Astrocyte of the hippocampus (primary cell): ENCODE data around the gene PPL.
"Not testable (repeated sequence)": the region's sequence is repeated elsewhere in the genome, so short reads cannot be mapped to it uniquely, and the experiment has no call there.

Experiments used
- DNase-seq: peaks from one replicate; pipeline ENCODE4 v3.0.0; 2011; ENCODE audit warnings: low read depth, low spot score

Gene PPL

DNA sequence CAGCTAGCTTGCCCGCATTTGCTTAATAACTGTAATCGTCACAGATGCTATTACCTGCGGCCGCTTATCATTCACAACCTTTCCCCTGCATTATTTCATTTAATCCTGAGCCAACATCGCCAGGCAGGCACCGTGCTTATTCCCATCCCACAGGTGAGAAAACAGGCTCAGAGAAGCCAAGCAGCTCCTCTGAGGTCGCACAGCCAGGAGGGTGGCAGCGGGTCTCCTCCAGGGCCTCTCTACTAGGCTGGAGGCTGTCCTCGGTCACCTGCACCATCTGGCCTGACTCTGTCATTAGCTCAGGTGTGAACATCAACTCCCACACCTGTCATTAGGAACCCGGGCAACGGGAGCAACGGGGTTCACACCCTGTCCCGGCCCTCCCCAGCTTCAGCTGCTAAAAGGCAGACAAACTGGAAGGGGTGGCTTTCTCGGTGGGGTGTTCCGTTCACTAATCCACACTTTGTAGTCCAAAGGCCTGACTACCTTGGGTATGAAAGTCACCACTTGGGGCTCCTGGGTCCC, 3.0 kb downstream of the PPL start:
- DNase-seq: no peak

DNA sequence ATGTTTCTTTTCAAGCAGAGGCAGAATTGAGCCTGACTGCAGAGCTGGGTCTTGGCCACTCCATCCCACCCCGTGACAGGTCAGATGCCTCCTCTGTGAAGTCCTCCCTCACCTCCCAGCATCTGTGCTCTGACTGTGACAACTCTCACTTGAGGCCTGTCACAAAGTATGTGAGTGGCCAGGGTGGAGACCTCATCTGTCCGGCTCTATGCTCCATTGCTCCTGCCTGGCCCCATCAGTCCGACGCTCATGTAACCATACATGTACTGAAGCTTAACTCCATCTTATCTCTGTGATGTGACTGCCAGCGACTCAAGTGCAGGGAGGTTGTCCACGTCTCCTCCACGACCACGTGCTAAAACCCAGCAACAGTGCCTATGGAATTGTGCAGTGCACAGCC, 3.5 kb downstream of the PPL start:
- no peak for DNase-seq

DNA sequence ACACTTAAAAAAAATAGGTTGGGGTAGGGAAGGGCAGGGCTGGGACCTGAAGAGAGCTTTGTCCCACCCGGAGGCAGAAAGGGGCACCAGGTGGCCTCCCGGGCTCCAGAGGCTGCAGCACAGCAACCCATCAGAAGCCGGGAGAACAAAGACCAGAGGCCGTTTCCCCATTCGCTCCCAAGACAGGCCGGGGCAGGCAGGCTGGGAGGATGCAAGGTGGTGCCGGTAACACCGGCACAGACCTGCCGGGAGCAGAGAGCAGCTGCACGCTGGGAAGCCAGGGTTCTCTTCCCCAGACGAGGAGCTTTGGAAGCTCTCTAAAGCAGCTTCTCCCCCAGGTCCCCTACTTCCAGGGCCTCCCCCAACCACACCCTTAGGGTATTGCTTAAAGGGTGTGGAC, 5.6 kb downstream of the PPL start:
- DNase-seq: no peak

DNA sequence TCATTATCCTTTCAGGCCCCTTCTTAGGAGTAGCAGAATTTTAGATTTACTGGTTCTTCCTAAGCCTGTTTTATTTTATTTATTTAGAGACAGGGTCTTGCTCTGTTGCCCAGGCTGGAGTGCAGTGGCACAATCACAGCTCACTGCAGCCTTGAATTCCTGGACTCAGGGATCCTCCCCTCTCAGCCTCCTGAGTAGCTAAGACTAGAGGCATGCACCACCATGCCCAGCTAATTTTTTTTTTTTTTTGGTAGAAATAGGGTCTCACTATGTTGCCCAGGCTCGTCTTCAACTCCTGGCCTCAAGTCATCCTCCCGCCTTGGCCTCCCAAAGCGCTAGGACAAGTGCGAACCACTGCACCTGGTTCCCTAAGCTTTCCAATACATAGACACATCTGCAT, 7.3 kb downstream of the PPL start:
- DNase-seq: not testable (repeated sequence)

DNA sequence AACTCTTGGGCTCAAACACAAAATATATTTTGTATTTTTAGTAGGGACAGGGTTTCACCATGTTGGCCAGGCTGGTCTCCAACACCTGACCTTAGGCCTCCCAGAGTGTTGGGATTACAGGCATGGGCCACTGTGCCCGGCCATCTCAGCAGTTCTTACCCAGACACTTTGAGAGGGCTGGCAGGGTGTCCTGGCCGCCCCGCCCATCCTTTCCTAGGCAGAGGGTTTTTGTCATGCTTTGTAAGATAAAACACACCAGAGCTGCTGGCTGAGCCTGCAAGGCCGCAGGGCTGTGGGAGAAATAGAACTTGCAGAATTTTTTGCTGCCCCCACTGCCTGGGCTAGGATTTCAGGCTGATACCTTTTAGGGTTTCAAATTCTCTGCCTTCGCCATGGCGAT, 8.7 kb downstream of the PPL start:
- no peak for DNase-seq

DNA sequence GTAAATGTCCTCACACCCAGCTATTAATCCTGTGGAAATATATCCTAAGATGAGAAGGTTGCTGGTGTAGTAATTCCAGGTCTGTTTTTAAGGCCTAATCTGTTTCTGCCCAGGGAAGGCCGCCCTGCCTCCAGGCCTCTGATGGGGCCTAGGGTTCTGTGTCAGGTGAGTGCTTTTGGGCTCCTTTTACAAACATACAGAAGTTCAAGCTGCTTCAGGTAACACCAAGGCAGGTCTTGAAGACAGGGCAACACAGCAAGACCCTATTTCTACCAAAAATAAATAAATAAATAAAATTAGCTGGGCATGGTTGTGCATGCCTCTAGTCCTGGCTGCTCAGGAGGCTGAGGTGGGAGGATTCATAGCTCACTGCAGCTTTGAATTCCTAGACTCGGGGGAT, 9.3 kb downstream of the PPL start:
- DNase-seq: no peak

DNA sequence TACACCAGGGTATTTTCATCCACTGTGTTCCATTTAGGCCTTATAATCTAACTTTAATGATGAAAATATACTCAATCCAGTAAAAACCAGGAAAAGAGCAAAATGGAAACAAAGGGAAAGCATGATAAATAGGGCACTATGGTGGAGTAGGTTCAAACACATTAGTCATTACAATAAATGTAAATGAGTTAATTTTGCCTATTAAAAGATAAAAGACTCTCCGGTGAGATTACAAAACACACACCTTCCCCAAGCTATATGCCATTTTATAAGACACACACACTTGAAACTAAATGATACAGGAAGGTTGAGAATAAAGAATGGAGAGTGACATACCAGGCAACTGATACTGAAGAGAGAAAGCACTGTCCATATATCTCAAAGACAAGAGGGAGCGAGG, 10.0 kb downstream of the PPL start:
- no peak for DNase-seq

DNA sequence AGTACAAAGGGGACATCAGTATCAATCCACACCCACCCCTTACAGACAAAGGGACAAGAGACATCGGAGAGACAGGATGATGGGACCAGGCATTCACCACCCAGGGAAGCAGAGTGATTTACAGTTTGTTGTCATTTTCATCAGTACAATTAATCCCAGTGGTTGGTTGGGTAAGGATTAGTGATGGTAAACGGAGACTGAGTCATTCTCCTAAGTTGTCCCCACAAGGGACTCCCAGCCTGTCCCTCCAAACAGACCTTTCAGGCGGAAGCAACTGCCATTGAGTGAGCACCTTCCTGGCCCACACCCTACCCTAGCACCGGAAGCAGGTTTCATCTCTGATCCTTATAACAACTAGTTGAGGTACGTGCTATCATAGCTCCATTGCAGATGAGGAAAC, 11.2 kb downstream of the PPL start:
- no peak for DNase-seq

DNA sequence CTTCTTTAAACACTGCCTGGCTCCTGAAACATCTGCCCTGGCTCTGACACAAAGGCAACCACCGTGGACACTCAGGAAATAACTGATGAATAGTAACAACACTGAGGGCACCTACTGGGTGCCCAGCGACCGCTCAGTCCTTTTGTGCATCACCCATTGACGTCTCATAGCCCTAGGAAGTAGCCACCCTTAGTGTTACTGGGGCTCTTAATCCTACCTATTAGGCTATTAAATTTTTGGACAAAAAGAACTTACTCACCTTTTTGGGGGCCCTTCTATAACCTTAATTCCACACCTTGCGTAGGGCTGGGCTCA, 11.7 kb downstream of the PPL start:
- no peak for DNase-seq

DNA sequence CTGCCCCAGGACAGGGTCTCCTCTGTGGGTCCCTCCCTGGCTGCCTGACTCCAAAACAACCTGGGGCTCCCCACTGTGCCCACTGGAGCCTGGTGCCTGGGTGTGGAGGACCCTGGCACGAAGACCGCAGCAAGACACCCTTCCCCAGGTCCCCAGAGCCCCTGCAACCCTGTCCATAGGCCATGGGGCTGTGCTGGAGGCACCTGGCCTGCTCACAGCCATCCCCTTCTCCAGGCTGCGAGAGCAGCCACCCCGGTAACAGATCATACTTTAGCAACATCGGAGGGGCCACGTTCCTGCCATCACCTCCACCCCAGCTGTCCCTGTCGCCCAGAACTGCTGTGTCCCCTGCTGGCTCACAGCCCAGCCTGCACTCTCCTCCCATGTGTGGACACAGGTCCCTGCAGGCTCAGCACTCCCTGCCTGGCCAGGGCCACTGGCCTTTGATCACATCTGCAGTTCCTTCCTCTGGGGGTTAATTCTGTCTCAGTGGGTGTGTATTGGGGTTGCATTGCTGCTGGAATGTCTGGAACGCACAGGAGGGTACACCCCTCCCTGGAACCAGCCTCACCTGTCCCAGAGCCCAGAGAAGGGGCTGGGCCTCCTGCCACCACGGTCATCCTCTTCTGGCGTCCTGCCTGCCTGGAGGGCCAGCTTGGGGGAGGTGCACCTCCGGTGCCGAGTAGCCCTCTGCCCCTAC, 12.2 kb downstream of the PPL start:
- no peak for DNase-seq

DNA sequence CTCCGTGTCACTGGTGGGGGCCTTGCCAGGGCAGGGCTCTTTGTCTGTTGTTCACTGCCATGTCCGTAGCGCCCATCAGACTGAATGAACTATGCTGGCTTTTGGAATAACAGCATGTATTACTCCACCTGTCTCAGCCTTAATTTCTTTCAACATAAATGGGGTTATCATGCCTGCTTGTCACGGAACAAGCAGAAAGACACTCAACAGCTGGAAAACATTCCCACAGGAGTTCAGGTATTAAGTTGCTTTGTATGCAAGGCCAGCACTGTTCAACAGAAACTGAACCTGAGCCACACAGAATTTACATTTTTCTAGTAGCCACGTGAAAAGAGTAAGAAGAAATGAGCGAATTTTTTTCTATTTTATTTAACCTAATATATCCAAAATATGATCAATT, 13.1 kb downstream of the PPL start:
- DNase-seq: no peak

DNA sequence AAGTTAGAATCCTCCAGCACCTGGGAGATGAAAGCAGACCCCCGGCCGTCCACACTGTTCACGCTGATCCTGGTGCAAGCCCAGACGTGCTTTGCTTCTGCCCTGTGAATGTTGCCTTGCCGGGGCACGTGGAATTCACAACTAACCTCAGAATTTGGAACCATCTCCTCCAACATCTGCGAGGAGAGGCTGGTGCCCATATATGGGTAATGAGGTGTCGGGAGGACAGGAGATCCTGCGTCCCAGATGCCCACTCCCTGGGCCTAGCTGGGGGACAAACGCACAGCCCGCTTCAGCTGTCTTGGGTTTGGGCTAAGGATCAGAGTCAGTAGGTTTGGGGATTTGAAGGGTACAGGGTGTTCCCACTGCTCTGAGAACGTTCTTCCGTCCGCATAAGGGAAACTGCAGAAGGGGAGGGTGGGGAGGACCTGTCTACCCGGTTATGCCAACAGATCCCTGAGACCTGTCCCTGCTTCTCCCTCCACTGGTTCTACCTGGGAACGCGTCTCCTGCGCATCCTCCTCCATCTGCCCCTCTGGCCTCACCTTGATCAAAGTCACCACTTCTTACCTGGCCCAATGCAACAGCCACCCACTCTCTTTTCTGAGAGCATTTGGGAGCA, 14.1 kb downstream of the PPL start:
- DNase-seq: no peak

DNA sequence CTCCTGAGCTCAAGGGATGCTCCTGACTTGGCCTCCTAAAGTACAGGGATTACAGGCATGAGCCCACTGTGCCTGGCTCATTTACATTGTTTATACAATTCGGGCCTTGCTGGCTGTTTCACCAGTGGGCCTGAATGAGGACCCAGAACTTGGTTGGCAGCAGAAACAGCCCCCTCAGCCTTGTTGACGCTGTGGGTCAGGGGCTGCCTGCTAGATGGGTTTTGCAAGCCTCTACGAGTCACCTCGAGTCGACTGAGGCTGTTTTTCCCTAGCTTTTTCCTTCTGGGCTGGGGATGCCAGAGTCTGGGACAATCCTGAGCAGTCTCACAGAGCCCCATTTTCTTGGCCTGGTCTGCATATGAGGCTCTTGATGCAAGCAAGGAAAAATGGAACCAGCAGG, 16.1 kb downstream of the PPL start:
- DNase-seq: no peak

DNA sequence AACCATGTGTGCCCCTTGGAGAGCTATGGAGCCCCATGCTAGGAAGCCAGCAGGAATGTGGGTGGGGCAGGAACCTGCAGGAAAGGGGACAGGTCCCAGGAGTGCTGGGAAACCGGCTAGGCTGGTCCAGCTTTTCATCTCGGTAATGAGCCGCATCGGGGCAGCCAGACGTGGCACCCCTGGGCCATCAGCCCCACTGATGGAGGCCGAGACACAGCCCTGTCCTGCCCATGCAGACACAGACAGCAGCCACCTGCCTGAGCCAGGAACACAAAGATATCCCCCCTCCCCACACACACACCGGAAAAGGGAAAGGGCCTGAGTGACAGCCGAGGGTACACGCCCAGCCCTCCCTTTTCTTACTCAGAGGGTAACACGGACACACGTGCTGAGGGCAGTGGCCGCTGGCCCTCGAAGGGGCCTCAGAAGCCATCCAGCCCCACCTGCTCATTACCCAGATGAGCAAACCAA, 18.1 kb downstream of the PPL start:
- DNase-seq: no peak

DNA sequence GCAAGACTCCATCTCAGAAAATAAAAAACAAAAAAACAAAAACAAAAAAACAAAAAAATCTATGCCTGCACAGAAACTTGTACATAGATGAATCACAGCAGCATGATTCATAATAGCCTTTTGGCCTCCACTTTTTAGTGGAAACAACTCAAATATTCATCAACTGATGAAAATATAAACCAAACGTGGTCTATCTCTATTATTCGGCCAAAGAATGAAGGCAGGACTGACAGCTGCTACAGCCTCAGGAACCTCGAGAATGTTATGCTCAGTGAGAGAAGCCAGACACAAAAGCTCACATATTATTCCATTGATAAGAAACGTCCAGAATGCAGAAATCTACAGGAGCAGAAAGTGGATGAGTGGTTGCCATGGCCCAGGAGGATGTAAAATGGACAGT, 19.8 kb downstream of the PPL start:
- peak; percentile 62 for DNase-seq

DNA sequence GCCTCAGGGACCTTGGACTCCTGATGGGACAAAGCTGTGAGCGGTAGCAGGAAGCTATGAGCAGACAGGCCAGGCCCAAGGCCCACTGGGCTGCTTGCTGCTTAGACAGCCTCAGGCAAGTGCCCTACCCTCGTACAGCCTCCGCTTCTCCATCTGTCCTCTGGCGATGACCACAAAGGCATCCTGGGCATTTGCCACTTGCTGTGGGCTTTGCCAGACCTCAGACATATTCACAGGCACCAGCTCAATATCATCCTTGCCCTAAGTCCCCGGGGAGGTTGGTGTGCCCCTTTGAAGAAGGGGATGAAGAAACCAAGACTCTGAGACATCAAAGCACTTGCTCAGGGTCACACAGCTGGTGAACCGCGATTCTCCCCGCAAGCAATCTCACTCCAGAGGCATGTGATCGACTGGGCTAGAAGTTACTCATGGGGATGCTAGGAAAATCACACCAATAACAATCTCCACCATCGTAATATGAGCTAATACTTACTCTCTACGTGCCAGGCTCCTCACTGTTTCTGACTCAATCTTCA, 21.7 kb downstream of the PPL start:
- peak; percentile 82 for DNase-seq

DNA sequence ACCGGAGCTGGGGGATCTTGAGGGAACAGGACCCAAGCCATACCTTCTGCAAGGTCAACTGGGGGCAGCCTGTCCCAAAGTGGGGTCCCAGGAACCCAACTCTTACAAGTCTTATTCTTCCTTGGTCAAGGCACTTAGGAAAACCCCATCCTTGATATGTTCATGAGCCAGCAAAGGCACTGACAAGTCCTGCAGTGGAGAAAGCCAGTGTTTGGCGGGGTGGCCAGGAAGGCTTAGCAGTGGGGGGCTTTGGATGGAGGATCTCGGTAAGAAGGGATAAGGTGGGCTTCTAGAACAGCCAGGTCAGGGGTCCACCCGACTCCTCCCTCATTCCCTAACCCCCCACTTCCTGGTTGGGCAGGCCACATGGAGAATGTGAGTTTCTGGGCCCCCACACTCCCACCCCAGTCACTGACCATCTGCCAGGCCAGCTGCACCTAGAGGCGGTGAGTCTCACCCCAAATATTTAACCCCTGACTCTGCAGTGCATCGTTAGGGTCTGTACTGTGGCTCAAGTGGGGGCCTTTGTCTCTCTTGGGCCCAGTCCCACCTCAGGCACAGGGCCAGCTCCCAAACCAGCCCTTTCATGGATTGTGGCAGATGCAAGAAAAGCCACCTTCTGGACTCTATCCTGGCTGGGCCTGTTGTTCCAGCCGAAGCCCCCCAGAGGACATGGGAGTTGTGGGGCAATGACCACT, 22.3 kb downstream of the PPL start:
- DNase-seq: no peak

DNA sequence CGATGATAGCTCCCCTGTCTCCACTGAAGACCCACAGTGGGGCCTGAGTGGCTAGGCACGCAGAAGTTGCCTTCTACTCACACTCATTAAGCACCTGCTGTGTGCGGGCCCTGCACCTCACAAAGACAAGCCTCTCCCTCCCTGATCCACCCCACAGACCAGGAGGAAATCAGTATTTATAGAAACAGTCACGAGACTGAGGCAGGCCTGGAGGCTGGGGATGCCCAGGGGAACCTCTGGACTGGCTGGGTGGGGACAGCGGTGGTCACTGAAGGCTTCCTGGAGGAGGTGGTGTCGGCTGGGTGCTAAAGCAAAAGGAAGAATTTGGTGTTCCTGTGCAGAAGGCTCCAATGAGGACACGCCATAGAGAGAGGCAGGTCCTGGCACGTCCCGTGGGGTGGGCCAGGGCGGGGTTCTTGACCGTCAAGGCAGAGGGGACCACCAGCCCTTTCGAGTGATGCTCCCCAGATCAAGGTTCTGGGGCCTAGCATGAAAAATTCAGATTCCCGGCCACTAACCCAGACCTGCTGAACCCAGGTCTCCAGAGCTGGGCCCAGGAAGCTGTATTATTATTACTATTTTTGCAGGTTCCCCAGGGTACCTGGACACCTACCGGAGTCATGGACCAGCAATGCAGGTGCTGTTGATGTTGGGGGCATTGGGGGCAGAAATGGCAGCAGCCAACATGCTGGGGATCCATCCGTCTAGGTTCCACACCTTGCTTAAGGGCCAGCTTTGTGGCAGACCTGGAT, 23.0 kb downstream of the PPL start:
- no peak for DNase-seq

DNA sequence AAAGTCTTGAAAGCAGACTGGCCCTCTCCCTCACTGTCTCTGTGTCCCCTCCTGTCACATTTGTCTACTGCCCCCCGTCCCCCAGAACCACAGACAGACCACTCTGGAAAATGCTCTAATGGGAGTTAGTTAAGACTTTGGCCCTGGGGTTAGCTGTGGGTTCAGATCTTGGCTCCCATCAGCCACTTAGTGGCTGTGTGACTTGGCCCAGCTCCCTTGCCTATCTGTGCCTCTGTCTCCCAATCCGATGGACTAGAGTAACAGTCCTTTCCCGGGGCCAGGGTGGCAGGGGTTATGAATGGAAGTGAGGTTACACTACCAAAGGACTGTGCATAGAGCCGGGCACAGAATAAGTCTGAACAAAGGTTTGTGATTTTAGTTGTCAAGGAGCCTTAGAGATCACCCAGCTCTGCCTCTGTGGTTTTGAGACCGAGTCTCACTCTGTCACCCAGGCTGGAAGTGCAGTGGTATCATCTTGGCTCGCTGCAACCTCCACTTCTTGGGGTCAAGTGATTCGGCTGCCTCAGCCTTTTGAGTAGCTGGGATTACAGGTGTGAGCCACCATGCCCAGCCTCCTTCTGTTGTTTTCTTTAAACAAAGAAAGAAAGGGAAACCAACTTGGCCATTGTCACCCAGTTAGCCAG, 23.7 kb downstream of the PPL start:
- DNase-seq: no peak

DNA sequence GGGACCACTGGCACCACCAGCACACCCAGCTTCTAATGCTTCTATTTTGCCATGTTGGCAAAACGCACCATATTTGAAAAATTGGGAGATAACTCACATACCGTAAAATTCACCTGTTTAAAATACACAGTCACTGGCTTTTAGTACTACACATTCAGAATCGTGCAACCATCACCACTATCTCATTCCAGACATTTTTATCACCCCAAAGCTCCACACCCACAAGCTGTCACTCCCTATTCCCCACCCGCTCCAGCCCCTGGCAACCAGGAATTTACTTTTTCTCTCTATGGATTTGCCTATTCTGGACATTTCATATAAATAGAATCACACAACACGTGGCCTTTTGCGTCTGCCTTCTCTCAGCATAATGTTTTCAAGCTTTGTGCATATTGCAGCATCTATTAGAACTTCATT, 25.0 kb downstream of the PPL start:
- peak; percentile 30 for DNase-seq

DNA sequence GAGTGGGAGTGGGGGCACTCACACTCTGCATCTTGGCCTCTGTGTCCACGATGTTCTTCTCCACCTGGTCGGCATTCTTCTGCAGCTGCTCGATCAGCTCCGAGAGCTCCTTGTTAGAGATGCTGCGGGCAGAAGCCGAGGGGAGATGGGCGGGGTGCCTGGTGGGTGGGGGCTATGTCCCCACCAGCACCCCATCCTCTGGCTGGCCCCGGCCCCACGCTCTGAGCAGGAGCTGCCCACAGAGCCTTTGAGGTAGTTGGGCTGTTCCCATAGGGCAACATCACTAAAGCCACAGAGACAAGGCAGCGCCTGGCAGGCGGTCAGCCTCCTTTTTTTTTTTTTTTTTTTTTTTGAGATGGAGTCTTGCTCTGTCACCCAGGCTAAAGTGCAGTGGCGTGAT, 26.1 kb downstream of the PPL start:
- no peak for DNase-seq

DNA sequence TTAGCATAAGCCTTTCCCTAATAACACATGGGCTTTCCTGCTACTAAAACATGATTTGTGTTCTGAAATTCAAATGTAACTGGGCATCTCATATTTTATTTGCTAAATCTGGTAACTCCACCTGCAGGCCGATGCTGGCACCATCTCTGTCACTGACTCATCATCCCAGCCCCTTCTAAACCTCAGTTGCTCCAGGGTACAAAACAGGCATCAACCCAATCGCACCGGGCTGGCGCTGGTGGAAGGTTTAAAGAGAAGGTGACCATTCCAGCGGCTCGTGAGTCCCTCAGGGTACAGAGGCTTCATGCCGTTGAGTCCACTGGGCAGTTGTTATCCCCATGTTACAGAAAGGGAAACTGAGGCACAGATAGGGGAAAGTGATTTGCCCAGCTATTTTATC, 27.1 kb downstream of the PPL start:
- DNase-seq: no peak
